GM19438 (cell line): Measurements from ENCODE around the gene RASL10A.
"Not testable (repeated sequence)": the region's sequence is repeated elsewhere in the genome, so short reads cannot be mapped to it uniquely, and the experiment has no call there.

Source experiments
- ATAC-seq: cut with Tn5 transposase; IDR thresholded peaks from one replicate; pipeline ENCODE4 v1.9.1; 2021; ENCODE audit warnings: low read depth; ENCODE audit not compliant: unreplicated experiment

Gene RASL10A, protein sequence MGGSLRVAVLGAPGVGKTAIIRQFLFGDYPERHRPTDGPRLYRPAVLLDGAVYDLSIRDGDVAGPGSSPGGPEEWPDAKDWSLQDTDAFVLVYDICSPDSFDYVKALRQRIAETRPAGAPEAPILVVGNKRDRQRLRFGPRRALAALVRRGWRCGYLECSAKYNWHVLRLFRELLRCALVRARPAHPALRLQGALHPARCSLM

GRCh38 chr22:29315286-29316140, at the start of gene RASL10A:
TSS of gene RASL10A (minus strand) at chr22:29315697. CDS start at chr22:29315246, 451 bp downstream.
- ATAC-seq, result no peak

GRCh38 chr22:29359469-29359868, 44.0 kb upstream of the RASL10A start:
- ATAC-seq, result no peak

DNA sequence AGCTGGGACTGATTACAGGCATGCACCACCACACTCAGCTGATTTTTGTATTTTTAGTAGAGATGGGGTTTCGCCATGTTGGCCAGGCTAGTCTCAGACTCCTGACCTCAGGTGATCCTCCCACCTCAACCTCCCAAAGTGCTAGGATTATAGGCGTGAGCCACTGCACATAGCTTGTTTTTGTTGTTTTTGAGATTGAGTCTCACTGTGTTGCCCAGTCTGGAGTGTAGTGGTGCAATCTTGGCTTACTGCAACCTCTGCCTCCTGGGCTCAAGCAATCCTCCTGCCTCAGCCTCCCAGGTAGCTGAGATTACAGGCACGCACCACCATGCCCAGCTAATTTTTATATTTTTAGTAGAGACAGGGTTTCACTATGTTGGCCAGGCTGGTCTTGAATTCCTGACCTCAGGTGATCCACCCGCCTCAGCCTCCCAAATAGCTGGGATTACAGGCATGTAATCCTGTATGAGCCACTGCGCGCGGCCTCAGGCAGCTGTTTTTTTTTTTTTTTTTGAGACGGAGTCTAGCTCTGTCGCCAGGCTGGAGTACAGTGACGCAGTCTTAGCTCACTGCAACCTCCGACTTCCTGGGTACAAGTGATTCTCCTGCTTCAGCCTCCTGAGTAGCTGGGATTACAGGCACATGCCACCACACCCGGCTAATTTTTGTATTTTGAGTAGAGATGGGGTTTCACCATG, 41.8 kb upstream of the RASL10A start:
- not testable (repeated sequence) for ATAC-seq

DNA sequence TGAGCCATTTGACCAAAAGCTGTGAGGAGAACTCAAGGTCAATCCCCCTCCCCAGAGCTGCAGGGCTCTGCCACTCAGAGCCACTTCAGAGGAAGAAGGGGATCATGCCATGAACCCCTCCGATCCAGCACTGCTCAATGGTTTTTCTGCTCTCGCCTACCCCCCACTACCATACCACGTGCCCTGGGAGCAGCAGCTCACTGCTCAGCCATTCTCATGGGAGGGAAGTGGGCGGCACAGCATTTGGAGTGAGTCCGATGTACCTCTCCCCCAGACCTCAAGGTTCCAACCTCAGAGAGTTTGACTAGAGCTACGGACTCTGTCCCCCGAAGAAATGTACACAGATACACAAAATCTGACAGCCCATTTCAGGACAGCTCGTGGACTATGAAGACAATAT, 38.4 kb upstream of the RASL10A start:
- no peak for ATAC-seq

DNA sequence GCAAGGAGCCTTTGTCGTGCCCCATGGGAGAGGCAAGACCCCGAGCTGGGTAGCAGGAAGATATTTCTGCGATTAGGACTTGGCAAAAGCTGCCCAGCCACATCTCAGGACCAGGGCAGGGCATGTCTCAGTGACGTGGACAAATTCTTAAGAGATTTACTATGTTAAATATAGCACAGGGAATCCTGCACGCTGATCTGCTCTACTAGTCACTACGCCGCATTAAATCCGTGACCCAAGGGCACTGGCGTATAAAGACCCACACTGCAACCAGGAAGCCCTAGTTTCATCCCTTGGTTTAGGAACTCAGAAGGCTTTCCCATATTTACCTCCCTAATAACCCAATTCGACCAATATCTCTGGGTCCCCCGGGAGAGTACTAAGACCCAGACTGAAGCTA, 37.8 kb upstream of the RASL10A start:
- ATAC-seq, result no peak

- no peak for ATAC-seq
These were observed 37.3 kb upstream of the RASL10A start for GRCh38 chr22:29352778-29353177.

GRCh38 chr22:29351891-29352290, 36.4 kb upstream of the RASL10A start:
- no peak for ATAC-seq

GRCh38 chr22:29351042-29351441, 35.5 kb upstream of the RASL10A start:
- no peak for ATAC-seq

DNA sequence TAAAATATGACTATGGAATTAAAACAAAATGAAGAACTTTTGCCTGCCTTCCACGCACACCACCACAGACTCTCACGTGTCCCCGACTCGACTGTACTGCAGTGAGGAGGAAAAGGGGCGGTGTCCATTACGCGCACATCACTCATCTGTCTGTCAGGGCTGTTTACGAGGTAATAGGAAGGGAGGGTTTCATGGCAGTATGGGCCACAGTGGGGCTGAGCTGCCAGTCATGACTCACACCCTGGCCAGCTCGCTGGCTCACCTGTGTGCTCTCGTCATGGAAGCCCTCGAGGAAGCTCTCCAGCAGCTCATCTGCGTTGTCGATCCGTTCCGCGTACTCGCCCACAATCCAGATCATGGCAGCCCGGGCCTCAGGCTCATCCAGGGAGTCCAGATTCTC, 33.5 kb upstream of the RASL10A start:
- ATAC-seq, result no peak

GRCh38 chr22:29348041-29348440, 32.5 kb upstream of the RASL10A start:
- no peak for ATAC-seq

- no peak for ATAC-seq
These were observed 31.2 kb upstream of the RASL10A start for GRCh38 chr22:29346659-29347058.

GRCh38 chr22:29345932-29346331, 30.4 kb upstream of the RASL10A start:
- no peak for ATAC-seq

DNA sequence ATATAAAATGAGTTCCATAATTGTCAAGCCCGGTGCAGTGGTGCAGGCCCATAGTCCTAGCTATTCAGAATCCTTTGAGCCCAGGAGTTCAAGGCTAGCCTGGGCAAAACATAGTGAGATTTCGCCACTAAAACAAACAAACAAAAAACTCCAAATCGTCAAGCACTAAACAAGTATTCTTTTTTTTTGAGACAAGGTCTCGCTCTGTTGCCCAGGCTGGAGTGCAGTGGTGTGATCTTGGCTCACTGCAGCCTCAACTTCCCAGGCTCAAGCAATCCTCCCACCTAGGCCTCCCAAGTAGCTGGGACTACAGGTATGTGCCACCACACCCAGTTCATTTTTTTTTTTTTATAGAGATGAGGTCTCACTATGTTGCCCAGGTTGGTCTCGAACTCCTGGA, 29.4 kb upstream of the RASL10A start:
- not testable (repeated sequence) for ATAC-seq

DNA sequence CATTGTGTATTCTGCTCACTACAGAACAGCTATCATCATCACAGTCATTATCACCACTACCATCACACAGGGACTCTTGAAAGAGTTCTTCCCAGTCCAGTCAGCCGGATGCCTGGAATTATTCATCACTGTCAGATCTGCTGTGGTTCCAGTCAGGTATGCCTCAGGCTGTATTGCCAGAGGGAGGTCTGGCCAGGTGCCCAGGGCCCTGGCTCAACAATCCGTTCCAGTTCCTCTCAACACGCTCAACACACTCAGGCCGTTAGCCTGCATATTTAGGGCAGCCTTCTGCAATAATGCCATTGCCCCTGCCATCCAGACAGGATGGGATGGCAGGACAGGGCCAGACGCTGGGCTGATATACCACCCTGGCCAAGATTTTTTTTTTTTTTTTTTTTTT, 28.6 kb upstream of the RASL10A start:
- no peak for ATAC-seq

DNA sequence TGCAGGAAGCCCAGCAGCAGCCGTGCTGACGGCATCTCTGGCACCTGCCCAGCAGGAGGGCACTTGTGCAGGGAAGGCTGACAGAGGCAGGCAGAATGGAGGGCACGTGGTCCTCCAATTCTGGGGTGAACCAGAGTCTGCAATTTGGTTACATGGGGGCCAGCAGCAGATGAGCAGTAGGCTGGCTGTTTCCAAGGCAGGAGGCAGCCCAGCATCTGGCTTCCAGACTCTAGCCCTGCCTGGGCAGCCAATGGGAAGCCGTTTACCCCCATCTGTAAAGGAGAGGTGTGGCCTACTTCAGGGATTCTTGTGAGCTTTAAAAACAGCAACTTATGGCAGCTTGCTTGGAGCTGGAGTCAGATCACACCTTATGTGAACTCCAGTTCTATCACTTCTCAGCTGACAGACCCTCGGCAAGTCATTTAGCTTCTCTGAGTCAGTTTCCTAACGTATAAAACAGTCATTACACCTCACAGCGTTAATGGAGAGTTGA, 27.9 kb upstream of the RASL10A start:
- no peak for ATAC-seq

- no peak for ATAC-seq
These were observed 27.2 kb upstream of the RASL10A start for GRCh38 chr22:29342577-29343312.

DNA sequence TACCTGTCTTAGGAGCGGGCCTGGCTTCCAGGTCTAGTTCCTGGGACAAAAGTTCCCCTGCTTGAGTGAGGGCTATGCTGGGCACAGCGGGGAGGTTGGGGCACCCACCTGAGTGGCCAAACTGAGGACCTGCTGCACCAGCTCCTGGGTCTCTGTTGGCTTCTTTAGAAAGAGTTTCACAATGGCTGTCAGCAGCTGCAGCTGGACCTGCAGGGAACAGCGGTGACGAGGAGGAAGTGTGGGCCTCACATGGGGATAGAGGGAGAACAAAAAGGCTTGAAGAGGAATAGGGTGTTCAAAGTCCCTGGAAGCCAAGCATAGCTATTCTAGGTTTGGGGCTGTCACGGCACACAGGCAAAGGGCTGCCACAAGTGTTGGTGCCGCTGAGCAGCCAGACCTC, 26.7 kb upstream of the RASL10A start:
- no peak for ATAC-seq

GRCh38 chr22:29341849-29342127, 26.3 kb upstream of the RASL10A start:
- ATAC-seq, result no peak

- ATAC-seq, result no peak
These were observed 25.8 kb upstream of the RASL10A start for GRCh38 chr22:29341056-29341848.

- ATAC-seq, result no peak
These were observed 25.1 kb upstream of the RASL10A start for GRCh38 chr22:29340566-29340965.
